Stimulated activated CD4-positive, alpha-beta T cell treated with anti-CD3 and anti-CD28 coated beads, Interleukin-1b, Interleukin-23, amount 100 ng/mL, for 24 hours (primary cell): Measurements from ENCODE around the gene DENND1A.

ENCODE experiments used
- DNase-seq, 4 experiments: peaks; one replicate each; pipeline ENCODE4 v3.0.0-alpha.2; 2020; ENCODE audit warnings: low read depth in 4 of 4, low spot score in 1 of 4

DENND1A gene

GRCh38 chr9:123511326-123512277, 418.3 kb downstream of the DENND1A start:
- no peak for DNase-seq

- no peak for DNase-seq
Measured at GRCh38 chr9:123509646-123510045, 420.3 kb downstream of the DENND1A start.

- DNase-seq, result no peak
Measured at GRCh38 chr9:123508048-123508447, 421.9 kb downstream of the DENND1A start.

- DNase-seq, result no peak
Measured at GRCh38 chr9:123505496-123505895, 424.4 kb downstream of the DENND1A start.

- no peak for DNase-seq
Measured at GRCh38 chr9:123500336-123500735, 429.6 kb downstream of the DENND1A start.

- DNase-seq, result no peak
Measured at GRCh38 chr9:123497830-123498229, 432.1 kb downstream of the DENND1A start.

- no peak for DNase-seq
Measured at GRCh38 chr9:123495731-123496130, 434.2 kb downstream of the DENND1A start.

- DNase-seq, result no peak
Measured at GRCh38 chr9:123493627-123494026, 436.3 kb downstream of the DENND1A start.

GRCh38 chr9:123490688-123491087, 439.2 kb downstream of the DENND1A start:
- DNase-seq, result no peak

- no peak for DNase-seq
Measured at GRCh38 chr9:123488722-123489321, 441.1 kb downstream of the DENND1A start.

- no peak for DNase-seq
Measured at GRCh38 chr9:123487944-123488548, 441.9 kb downstream of the DENND1A start.

GRCh38 chr9:123486431-123486830, 443.5 kb downstream of the DENND1A start:
- no peak for DNase-seq

- DNase-seq, result no peak
Measured at GRCh38 chr9:123485216-123485615, 444.7 kb downstream of the DENND1A start.

GRCh38 chr9:123484130-123484529, 445.8 kb downstream of the DENND1A start:
- no peak for DNase-seq

GRCh38 chr9:123483191-123483803, 446.6 kb downstream of the DENND1A start:
- no peak for DNase-seq

GRCh38 chr9:123482295-123482968, 447.5 kb downstream of the DENND1A start:
- DNase-seq, result no peak

- DNase-seq, result no peak
Measured at GRCh38 chr9:123481209-123481865, 448.6 kb downstream of the DENND1A start.

- no peak for DNase-seq
Measured at GRCh38 chr9:123480791-123481190, 449.1 kb downstream of the DENND1A start.

GRCh38 chr9:123480096-123480495, 449.8 kb downstream of the DENND1A start:
- no peak for DNase-seq

- no peak for DNase-seq
Measured at GRCh38 chr9:123478967-123479602, 450.8 kb downstream of the DENND1A start.
